Skeletal muscle tissue (tissue), 4 donors: ENCODE data around the gene LMNTD2. TPM values are rescaled to one million over a fixed set of nuclear protein-coding genes. Genes with fewer than 3 reads are reported as not detected.
"Not testable (repeated sequence)": the region's sequence is repeated elsewhere in the genome, so short reads cannot be mapped to it uniquely, and the experiment has no call there.

Experiments used
- H3K27ac ChIP-seq: one replicate; pipeline ENCODE4 v1.7.0; 2013; ENCODE audit warnings: mild to moderate bottlenecking, low read depth, low read length, inconsistent platforms
- H3K27me3 ChIP-seq, 3 donors: one replicate each; pipeline ENCODE4 v1.7.0; 2013; ENCODE audit warnings: low read length in 3 of 3; ENCODE audit not compliant: control insufficient read depth in 3 of 3, insufficient read depth in 3 of 3
- H3K36me3 ChIP-seq, 3 donors: one replicate each; pipeline ENCODE4 v1.7.0; 2013; ENCODE audit warnings: low read length in 3 of 3; ENCODE audit not compliant: control insufficient read depth in 3 of 3, insufficient read depth in 3 of 3
- H3K4me1 ChIP-seq, 3 donors: one replicate each; pipeline ENCODE4 v1.7.0; 2013; ENCODE audit warnings: low read length in 3 of 3, mild to moderate bottlenecking in 3 of 3; ENCODE audit not compliant: control insufficient read depth in 3 of 3, insufficient read depth in 3 of 3
- H3K4me3 ChIP-seq, 3 donors: one replicate each; pipeline ENCODE4 v1.7.0; 2013; ENCODE audit warnings: low read length in 3 of 3
- H3K9ac ChIP-seq, 3 donors: one replicate each; pipeline ENCODE4 v1.7.0; 2013; ENCODE audit warnings: low read length in 3 of 3, mild to moderate bottlenecking in 3 of 3, moderate library complexity in 2 of 3, low read depth in 1 of 3
- H3K9me3 ChIP-seq, 3 donors: one replicate each; pipeline ENCODE4 v1.7.0; 2013; ENCODE audit warnings: low read length in 3 of 3; ENCODE audit not compliant: control insufficient read depth in 3 of 3
- total RNA-seq: library from RNA; depleted of rRNA; stranded (reverse); fragments of >200 nt; gene quantifications from one replicate; pipeline ENCODE4 v1.2.3, GENCODE V29; 2014
- donor health status: Osteomylitis.

Gene LMNTD2
- total RNA-seq, 1 donor from 2014 or later = under 0.01 TPM

DNA sequence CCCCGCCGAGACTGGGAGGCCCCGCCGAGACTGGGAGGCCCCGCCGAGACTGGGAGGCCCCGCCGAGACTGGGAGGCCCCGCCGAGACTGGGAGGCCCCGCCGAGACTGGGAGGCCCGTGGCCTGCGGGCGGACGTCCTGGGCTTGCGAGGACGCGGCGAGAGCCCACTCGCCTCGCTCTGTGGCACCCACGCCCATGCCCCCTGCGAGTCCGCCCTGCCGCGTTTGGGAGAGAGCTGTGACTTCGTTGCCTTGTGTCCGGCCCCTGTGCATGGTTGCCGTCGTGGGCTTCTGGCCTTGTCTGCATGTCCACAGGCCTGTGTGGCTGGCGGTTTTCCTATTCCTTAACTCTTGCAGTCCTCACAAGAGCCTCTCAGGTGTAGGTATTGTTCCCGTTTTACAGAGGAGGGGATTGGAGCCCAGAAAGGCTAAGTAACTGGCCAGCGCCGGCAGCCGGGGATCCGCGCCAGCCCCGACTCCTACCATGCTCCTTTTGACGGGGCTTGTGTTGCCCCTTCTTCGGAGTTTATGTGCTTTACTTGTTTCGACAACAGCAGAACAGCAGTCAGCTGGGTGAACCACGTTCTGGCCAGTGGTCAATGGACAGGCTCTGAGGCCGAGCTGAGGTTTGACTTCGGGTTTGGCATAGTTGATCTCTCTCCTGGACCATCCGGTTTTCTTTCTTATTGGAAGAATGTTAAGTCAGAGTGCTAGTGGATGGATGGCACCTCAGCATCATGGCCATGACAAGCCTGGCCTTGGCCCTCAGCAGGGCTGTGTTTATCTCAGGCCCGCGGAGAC is 16.5 kb upstream of the LMNTD2 start:
- Histone ChIP-seq H3K36me3 (peaks cover 4 to 7% (median 6%) of the 10 kb centered on the region in 3 donors), H3K9ac (peak overlapping the region; percentile 87 to 97 (median 95)), H3K27me3 (no peaks in the 10 kb centered on the region), H3K4me1 (peaks cover 52 to 65% (median 54%) of the 10 kb centered on the region in 3 donors), H3K4me3 (peak overlapping the region; percentile 92 to 98 (median 94)), H3K9me3 (no peaks in the 10 kb centered on the region), H3K27ac (peak overlapping the region; percentile 58)

DNA sequence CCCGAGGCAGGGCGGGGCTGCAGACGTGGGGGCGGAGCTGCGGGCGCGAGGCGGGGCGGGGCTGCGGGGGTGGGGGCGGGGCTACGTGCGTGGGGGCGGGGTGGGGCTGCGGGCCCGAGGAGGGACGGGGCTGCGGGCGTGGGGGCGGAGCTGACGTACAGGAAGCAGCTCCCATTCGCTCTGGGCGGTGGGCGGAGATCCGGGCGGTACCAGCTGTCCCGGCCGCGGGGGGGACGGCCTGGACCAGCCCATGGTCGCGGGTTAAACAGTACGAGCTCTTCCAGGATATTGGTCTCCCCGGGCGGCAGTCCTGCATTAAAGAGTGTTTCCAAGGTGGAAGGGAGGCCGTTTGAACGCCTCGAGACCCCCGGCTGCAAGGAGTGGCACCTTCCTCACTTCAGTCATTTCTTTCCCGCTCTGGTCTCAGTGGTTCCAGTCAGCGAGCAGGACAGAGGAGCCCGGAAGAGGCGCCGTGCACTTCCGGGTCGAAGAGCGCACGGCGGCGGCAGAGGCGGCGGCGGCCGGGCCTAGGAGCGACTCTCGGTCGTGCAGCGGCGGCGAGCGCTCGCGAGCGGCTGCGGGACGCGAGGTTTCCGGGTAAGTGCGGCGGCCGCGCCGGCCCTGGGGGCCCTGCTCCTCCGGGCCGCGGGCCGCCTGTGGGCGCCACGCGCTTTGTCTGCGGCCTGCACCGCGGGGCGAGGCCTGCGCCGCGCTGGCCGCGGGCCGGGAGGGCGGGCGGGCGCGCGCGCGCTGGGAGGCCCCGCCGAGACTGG is 15.6 kb upstream of the LMNTD2 start, which contains the start of gene PHRF1:
TSS of gene PHRF1 (plus strand) at position 475 of the 773 bp plus-strand sequence. CDS start 5,043 bp downstream, outside the sequence.
- H3K4me3 ChIP-seq = peak within 1 kb of the TSS; percentile 93 to 98 (median 94)
- H3K9ac ChIP-seq = peak within 1 kb of the TSS; percentile 93 to 99 (median 98)
- H3K36me3 ChIP-seq = peaks cover 0 to 3% (median 2%) of the 10 kb centered on the region in 3 donors
- peaks cover 51 to 59% (median 51%) of the 10 kb centered on the region in 3 donors for H3K4me1 ChIP-seq
- H3K27me3 ChIP-seq = no peaks in the 10 kb centered on the region
- H3K9me3 ChIP-seq = no peaks in the 10 kb centered on the region
- H3K27ac ChIP-seq = peak within 1 kb of the TSS; percentile 96

DNA sequence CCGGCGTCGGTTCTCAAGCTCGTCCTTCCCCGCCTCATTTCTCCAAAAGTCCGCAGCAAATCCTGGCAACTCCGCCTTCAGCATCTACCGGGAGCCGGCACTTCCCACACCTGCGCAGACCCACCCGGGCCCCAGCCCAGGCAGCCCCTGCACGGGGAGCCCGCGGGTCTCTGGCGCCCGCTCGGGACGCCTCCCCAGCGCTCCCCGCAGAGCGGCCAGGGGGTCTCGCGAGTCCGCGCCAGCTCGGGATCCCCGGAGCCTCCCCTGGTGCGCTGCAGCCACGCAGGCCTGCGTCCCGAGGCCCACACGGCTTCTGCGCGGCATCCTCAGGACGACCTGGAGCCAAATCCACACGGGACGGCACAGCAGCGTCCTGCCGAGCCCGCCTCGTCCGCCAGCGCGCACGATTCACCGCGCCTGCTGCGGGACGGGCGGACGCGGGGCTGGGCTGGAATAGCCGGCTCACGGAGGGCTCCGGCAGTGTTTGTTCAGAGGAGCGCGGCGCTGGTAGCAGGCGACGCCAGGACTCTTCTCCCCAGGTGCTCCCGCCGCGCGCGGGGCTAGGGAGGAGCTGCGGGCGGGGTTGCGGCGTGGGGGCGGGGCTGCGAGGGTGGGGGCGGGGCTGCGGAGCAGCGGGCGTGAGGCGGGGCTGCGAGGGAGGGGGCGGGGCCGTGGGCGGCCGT is 14.9 kb upstream of the LMNTD2 start:
- H3K27ac ChIP-seq = no peak overlapping the region
- H3K36me3 ChIP-seq = peaks cover 0 to 3% (median 2%) of the 10 kb centered on the region in 3 donors
- peak overlapping the region; percentile 61 to 83 (median 73) for H3K9ac ChIP-seq
- no peaks in the 10 kb centered on the region for H3K27me3 ChIP-seq
- H3K4me1 ChIP-seq = peaks cover 49 to 57% (median 49%) of the 10 kb centered on the region in 3 donors
- no peaks in the 10 kb centered on the region for H3K9me3 ChIP-seq
- peak overlapping the region; percentile 51 to 88 (median 80) for H3K4me3 ChIP-seq

DNA sequence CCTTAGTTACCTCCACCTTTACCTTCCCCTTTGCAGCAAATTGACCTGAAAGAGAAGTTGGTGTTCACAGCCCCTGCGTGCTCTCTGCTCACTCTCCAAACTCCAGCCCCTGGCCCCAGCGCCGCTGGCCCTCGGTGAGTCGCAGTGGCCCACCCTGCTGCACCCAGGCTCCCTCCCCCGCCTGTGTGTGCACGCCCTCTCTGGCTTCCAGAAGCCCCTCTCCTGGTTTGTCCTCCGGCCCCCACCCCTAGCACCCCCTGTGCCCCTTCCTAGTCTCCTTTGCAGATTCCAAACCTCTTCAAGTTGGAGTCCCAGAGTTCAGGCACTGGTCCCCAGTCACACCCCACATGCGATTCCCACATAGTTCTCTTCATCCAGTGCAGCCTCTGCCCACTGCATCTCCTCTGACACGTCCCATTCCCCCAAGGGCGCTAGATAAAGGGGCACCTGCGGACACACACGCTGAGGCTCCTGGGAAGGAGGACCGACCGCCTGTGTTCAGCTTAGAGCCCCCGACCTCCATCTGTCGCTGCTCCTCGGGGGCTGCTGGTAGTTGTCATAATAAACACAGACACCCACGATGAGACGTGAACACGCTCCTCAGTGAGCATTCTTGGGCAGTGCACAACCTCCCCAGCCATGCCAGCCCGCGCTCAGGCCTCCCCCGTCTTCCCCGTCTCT is 14.2 kb upstream of the LMNTD2 start:
- H3K4me3 ChIP-seq = peak overlapping the region; percentile 51 to 88 (median 80)
- H3K36me3 ChIP-seq = peaks cover 0 to 3% (median 2%) of the 10 kb centered on the region in 3 donors
- no peaks in the 10 kb centered on the region for H3K9me3 ChIP-seq
- no peak overlapping the region for H3K27ac ChIP-seq
- no peaks in the 10 kb centered on the region for H3K27me3 ChIP-seq
- H3K4me1 ChIP-seq = peaks cover 42 to 50% (median 43%) of the 10 kb centered on the region in 3 donors
- peak overlapping the region in 2 of 3 donors; percentile 73 to 83 for H3K9ac ChIP-seq

DNA sequence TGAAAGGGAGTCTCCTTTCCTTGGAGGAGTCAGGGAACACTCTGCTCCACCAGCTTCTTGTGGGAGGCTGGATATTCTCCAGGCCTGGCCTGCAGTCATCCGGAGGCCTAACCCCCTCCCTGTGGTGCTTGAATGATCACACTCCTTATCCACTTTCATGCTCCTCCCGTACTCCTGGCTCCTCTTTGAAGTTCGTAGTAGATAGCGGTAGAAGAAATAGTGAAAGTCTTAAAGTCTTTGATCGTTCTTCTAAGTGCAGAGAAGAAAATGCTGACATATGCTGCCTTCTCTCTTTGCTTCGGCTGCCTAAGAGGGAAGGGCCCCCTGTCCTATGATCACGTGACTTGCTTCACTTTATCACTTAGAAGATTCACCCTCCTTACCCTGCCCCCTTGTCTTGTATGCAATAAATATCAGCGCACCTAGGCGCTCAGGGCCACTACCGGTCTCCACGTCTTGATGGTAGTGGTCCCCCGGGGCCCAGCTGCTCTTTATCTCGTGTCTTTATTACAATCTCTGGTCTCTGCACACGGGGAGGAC is 13.6 kb upstream of the LMNTD2 start:
- H3K9ac ChIP-seq, H3K27ac ChIP-seq, H3K9me3 ChIP-seq, H3K4me3 ChIP-seq, H3K36me3 ChIP-seq, H3K27me3 ChIP-seq: not testable (repeated sequence)
- H3K4me1 ChIP-seq = peaks cover 40 to 48% (median 43%) of the 10 kb centered on the region in 3 donors

DNA sequence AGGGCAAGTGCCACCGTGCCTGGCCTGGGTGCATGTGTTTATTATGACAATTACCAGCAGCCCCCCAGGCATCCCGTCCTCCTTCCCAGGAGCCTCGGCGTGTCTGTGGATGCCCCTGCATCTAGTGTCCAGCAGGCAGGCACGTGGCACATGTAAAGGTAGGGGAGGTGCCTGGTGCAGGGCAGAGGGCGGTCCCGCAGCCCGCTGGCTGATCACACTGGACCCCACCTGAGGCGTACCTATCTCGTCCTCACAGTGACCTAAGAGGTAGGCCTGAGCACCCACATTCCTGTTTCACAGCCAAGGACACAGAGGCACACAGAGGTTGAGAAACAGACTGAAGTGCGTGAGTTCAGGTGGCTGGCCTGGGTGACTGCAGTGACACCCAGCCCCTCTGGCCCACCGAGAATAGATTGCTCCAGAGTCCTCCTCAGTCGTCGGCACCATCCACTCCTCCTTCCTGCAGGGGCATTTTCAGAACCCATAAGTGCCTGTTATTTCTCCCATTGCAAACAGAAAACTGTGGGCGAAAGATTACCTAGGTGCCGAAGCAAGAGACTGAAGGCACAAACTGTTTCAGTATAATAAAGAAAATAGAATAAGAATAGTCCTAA is 12.7 kb upstream of the LMNTD2 start:
- no peak overlapping the region for H3K9ac ChIP-seq
- peaks cover 0 to 2% (median 0%) of the 10 kb centered on the region in 3 donors for H3K36me3 ChIP-seq
- H3K27me3 ChIP-seq = no peaks in the 10 kb centered on the region
- no peak overlapping the region for H3K27ac ChIP-seq
- H3K4me1 ChIP-seq = peaks cover 34 to 42% (median 37%) of the 10 kb centered on the region in 3 donors
- H3K9me3 ChIP-seq = no peaks in the 10 kb centered on the region
- no peak overlapping the region for H3K4me3 ChIP-seq

DNA sequence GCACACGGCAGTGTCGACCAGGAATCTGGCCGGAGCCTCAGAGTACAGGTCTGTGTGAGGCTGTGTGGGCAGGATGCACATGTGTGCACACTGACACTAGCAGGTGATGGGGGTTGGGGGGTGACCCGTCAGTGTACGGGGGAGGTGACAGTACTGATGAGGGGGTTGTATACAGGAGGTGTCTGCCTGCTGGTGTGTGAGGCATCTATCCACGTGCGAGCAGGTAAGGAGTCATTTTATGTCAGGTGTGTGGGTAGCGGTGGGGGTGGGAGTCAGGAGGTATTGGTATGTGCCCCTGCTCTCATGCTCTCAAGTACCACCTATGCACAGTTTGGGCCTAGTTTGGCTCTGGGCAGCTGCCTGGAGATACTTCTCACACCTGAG is 11.3 kb upstream of the LMNTD2 start:
- H3K36me3 ChIP-seq = no peaks in the 10 kb centered on the region
- H3K9ac ChIP-seq = no peak overlapping the region
- no peak overlapping the region for H3K4me3 ChIP-seq
- peaks cover 22 to 38% (median 27%) of the 10 kb centered on the region in 3 donors for H3K4me1 ChIP-seq
- no peaks in the 10 kb centered on the region for H3K9me3 ChIP-seq
- H3K27ac ChIP-seq = no peak overlapping the region
- H3K27me3 ChIP-seq = no peaks in the 10 kb centered on the region

DNA sequence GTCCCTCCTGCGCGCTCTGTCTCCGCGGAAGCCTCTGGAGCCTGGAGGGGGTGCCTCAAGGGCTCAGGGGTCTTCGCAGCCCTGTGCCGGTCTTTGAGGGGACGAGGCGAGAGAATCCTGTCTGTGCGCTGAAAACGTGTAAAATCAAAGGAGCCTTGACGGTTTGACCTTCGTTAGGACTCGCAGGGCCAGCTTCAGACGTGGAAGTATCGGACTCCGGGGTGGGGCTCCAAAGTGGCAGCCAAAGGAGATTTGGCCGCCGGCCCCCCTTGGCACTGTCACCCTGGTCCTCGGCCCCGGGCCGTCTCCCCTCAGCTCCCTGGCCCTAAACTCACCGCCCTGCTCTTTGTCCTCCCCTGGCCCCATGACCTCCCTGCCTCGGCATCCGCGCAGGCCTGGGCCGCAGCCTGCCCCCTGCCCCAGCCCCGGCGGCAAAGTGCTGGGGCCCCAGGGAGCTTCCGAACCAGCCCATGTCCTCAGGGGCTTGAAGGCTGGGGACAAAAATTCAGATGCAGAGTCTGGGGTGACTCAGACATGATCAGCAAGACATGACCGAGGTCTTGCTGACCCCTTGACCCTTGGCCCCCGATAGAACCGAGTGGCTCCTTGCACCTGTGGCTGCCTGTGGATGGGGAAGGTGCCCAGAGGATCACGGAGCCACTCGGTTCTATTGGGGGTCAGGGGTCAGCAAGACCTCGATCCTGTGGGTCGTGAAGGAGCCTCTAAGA is 8.8 kb upstream of the LMNTD2 start:
- peaks cover 13 to 25% (median 19%) of the 10 kb centered on the region in 3 donors for H3K4me1 ChIP-seq
- H3K36me3 ChIP-seq = no peaks in the 10 kb centered on the region
- H3K27me3 ChIP-seq = no peaks in the 10 kb centered on the region
- H3K9ac ChIP-seq = peak overlapping the region; percentile 76 to 93 (median 88)
- no peaks in the 10 kb centered on the region for H3K9me3 ChIP-seq
- peak overlapping the region; percentile 56 to 78 (median 74) for H3K4me3 ChIP-seq
- H3K27ac ChIP-seq = peak overlapping the region; percentile 83
